H4 (cell line): ENCODE data around the gene OR10G7. TPM values are rescaled to one million over a fixed set of nuclear protein-coding genes. Genes with fewer than 3 reads are reported as not detected.
"Not testable (repeated sequence)": the region's sequence is repeated elsewhere in the genome, so short reads cannot be mapped to it uniquely, and the experiment has no call there.

Experiments
- DNase-seq: peaks from one replicate; pipeline ENCODE4 v3.0.0-alpha.2; 2015; ENCODE audit warnings: low spot score
- total RNA-seq: library from RNA; depleted of rRNA; stranded (reverse); fragments of >200 nt; shearing (Covaris generic); gene quantifications from 2 replicates; pipeline ENCODE4 v1.2.3, GENCODE V29; 2014; rRNA removed

Gene OR10G7
- total RNA-seq, 1 experiment from 2014 or later: not detected

DNA sequence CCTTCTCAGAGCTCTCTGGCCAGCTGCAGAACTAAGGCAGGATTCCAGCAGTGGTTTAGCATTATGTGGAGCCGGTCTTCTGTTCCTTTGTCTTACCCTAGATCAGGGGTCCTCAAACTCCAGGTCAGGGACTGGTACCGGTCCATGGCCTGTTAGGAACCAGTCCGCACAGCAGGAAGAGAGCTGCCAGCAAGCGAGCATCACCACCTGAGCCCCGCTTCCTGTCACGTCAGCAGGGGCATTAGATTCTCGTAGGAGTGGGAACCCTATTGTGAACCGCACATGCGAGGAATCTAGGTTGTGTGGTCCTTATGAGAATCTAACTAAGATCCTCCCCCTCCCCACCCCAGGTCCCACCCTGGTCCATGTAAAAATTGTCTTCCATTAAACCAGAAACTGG, 1.6 kb downstream of the OR10G7 start:
- DNase-seq: no peak

DNA sequence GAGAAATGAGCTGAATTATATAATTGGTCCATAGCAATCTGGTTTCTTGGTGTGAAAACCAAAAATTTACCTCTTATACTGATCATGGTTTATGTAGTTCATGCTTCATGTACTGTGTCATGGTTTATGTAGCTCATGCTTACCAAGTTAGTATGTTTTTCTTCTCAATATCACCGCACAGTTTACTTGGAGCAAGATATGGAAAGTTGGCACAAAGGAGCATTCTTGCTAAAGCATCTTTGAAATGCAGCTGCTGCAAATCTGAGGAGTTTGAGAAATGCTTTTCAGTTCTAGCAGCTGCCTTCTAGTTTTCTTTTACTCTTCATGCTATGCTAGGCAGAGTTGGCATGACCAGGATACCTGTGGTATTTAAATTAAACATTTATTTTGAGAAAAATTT, 4.5 kb downstream of the OR10G7 start:
- DNase-seq: no peak

GRCh38 chr11:124026498-124026897, 14.6 kb downstream of the OR10G7 start, which contains the start of gene OR10G8:
Gene OR10G8 (plus strand): TSS chr11:124026798. CDS start chr11:124029623, 2,825 bp downstream.
- no peak for DNase-seq

- DNase-seq: not testable (repeated sequence)
Measured at GRCh38 chr11:124015837-124016236, 25.3 kb downstream of the OR10G7 start.

DNA sequence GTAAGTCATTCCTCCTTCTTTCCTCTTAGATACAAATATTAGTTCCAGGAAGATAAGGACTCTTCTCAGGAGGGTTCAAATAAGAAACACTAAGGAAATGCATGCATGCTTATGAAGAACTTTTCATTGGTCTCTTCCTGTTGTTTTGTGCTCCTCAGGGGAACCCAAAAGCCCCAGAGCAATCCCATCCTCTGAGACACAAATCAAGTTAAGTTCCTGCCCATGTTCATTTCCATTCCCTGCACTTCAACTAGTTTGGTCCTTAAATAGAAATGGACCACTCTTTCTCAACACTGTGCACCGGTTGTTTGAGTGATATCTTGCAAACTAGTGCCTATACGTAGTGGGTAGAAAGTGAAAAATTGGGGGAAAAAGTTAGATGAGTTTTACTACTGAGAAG, 28.4 kb downstream of the OR10G7 start, which contains the start of gene OR10G4:
OR10G4 (plus strand) TSS at position 301 of the 400 bp plus-strand sequence. CDS start 2,578 bp downstream, outside the sequence.
- DNase-seq: no peak

- DNase-seq: no peak
Measured at GRCh38 chr11:123995119-123995518, 46.0 kb downstream of the OR10G7 start, which contains the start of gene OR10G6. Gene OR10G6 (minus strand): TSS chr11:123995161. CDS start chr11:123995161, 0 bp downstream.

Other genes starting within 250 kb of the OR10G7 start
- not detected in 2 replicates for gene OR6M1, start 235.0 kb downstream of the OR10G7 start, total RNA-seq
- gene TMEM225, start 155.7 kb downstream of the OR10G7 start, total RNA-seq: not detected in 2 replicates
- not detected in 2 replicates for gene OR8D4, start 139.2 kb downstream of the OR10G7 start, total RNA-seq
- gene OR4D5, start 101.7 kb downstream of the OR10G7 start, total RNA-seq: not detected in 2 replicates
- not detected in 2 replicates for gene OR6T1, start 97.5 kb downstream of the OR10G7 start, total RNA-seq
- not detected in 2 replicates for gene OR10S1, start 63.5 kb downstream of the OR10G7 start, total RNA-seq
- gene OR10G6, start 46.2 kb downstream of the OR10G7 start, total RNA-seq: not detected in 2 replicates
- not detected in 2 replicates for gene OR10G4, start 28.3 kb downstream of the OR10G7 start, total RNA-seq
- gene OR10G9, start 18.3 kb downstream of the OR10G7 start, total RNA-seq: not detected in 2 replicates
- not detected in 2 replicates for gene OR10G8, start 14.5 kb downstream of the OR10G7 start, total RNA-seq
- 28.0 and 29.3 TPM in 2 replicates for gene VWA5A, start 74.1 kb upstream of the OR10G7 start, total RNA-seq
- not detected in 2 replicates for gene OR10D3, start 142.0 kb upstream of the OR10G7 start, total RNA-seq
- not detected in 2 replicates for gene OR8G1, start 199.8 kb upstream of the OR10G7 start, total RNA-seq
- gene OR8G5, start 215.1 kb upstream of the OR10G7 start, total RNA-seq: not detected in 2 replicates